Ascending aorta (tissue), 2 donors: ENCODE results near the gene COL19A1. TPM values are rescaled to one million over a fixed set of nuclear protein-coding genes. Genes with fewer than 3 reads are reported as not detected.
"Not testable (repeated sequence)": the region's sequence is repeated elsewhere in the genome, so short reads cannot be mapped to it uniquely, and the experiment has no call there.

Experiments used
- DNase-seq, 2 donors: peaks; one replicate each; pipeline ENCODE4 v3.0.0-alpha.2; 2019; ENCODE audit warnings: low spot score in 2 of 2
- H3K27ac ChIP-seq, 2 donors: fragments of 200-600 bp; sonication (generic); one replicate each; pipeline ENCODE4 v1.5.1; 2016 to 2017; ENCODE audit warnings: mild to moderate bottlenecking in 1 of 2
- H3K27me3 ChIP-seq: fragments of 200-600 bp; sonication (generic); one replicate; pipeline ENCODE4 v1.5.1; 2017
- H3K36me3 ChIP-seq, 2 donors: fragments of 200-600 bp; sonication (generic); one replicate each; pipeline ENCODE4 v1.5.1; 2016
- H3K4me1 ChIP-seq, 2 donors: fragments of 200-600 bp; sonication (generic); one replicate each; pipeline ENCODE4 v1.5.1; 2016 to 2017; ENCODE audit warnings: mild to moderate bottlenecking in 1 of 2
- H3K4me3 ChIP-seq, 2 donors: fragments of 200-600 bp; sonication (generic); one replicate each; pipeline ENCODE4 v1.5.1; 2016 to 2017; ENCODE audit warnings: mild to moderate bottlenecking in 1 of 2
- H3K9me3 ChIP-seq, 2 donors: fragments of 200-600 bp; sonication (generic); one replicate each; pipeline ENCODE4 v1.5.1; 2016
- intact Hi-C: fragments of 100-400 bp; cut with DNase I; formaldehyde crosslinking; loops from one replicate; pipeline ENCODE4 v1.15.1; 2023
- total RNA-seq: library from RNA; depleted of rRNA; stranded (reverse); fragments of >200 nt; gene quantifications from one replicate; pipeline ENCODE4 v1.1.0, GENCODE V29; 2016
- TF ChIP-seq, protein P1 (sequence below), 3 experiments: fragments of 200-600 bp in 2 of 3; fragments of 450-650 bp in 1 of 3; sonication (generic) in 2 of 3; IDR thresholded peaks; one replicate each; pipeline ENCODE4 v1.5.1; 2016 to 2019; ENCODE audit warnings: antibody characterized with exemption in 3 of 3, mild to moderate bottlenecking in 1 of 3, moderate library complexity in 1 of 3

Gene COL19A1
- total RNA-seq, 1 donor from 2014 or later = not detected

- intact Hi-C loops = no loop called here
- Histone ChIP-seq H3K4me1 (no peaks in the 10 kb centered on the region), H3K27me3 (no peaks in the 10 kb centered on the region), H3K9me3 (no peaks in the 10 kb centered on the region), H3K27ac (no peak overlapping the region), H3K36me3 (no peaks in the 10 kb centered on the region), H3K4me3 (no peak overlapping the region)
- TF ChIP-seq, protein P1, sequence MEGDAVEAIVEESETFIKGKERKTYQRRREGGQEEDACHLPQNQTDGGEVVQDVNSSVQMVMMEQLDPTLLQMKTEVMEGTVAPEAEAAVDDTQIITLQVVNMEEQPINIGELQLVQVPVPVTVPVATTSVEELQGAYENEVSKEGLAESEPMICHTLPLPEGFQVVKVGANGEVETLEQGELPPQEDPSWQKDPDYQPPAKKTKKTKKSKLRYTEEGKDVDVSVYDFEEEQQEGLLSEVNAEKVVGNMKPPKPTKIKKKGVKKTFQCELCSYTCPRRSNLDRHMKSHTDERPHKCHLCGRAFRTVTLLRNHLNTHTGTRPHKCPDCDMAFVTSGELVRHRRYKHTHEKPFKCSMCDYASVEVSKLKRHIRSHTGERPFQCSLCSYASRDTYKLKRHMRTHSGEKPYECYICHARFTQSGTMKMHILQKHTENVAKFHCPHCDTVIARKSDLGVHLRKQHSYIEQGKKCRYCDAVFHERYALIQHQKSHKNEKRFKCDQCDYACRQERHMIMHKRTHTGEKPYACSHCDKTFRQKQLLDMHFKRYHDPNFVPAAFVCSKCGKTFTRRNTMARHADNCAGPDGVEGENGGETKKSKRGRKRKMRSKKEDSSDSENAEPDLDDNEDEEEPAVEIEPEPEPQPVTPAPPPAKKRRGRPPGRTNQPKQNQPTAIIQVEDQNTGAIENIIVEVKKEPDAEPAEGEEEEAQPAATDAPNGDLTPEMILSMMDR (IDR thresholded peaks at IDR 0.05) = no peak
- no peak for DNase-seq
Observed at GRCh38 chr6:69988458-69989126, 122.2 kb downstream of the COL19A1 start.

DNA sequence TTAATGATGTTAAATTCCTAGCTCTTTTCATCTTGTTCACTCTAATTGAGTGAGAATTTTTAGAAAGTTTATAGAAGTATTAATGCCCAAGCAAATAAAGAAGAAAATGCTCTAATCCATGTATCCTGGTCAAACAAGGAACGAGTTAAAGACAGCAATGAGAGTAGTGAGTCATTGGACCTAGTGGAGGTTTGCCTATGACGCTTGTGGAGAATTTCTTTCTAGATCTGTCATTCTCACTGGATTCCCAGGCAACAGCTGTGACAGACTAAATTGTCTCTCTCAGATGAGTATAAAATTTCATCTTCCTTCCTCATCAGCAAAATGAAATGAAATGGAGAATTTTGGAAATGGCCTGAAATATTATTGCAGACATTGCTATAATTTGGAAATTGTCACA, 127.9 kb downstream of the COL19A1 start:
- no peaks in the 10 kb centered on the region for H3K36me3 ChIP-seq
- DNase-seq = no peak
- no peaks in the 10 kb centered on the region for H3K9me3 ChIP-seq
- TF ChIP-seq, protein P1 (IDR thresholded peaks at IDR 0.05) = no peak
- intact Hi-C loops = no loop called here
- H3K4me3 ChIP-seq = no peak overlapping the region
- H3K27me3 ChIP-seq = no peaks in the 10 kb centered on the region
- no peaks in the 10 kb centered on the region for H3K4me1 ChIP-seq
- no peak overlapping the region for H3K27ac ChIP-seq

GRCh38 chr6:70008189-70008588, 141.8 kb downstream of the COL19A1 start:
- DNase-seq = no peak
- intact Hi-C loops = no loop called here

GRCh38 chr6:70010339-70010738, 144.0 kb downstream of the COL19A1 start:
- H3K36me3 ChIP-seq, H3K9me3 ChIP-seq, H3K27ac ChIP-seq, DNase-seq, H3K27me3 ChIP-seq, intact Hi-C loops, H3K4me1 ChIP-seq, H3K4me3 ChIP-seq: not testable (repeated sequence)

More at GRCh38 chr6:70008189-70008588, 141.8 kb downstream of the COL19A1 start:
- Histone ChIP-seq H3K36me3 (no peaks in the 10 kb centered on the region), H3K9me3 (no peaks in the 10 kb centered on the region), H3K27me3 (no peaks in the 10 kb centered on the region), H3K4me1 (no peaks in the 10 kb centered on the region), H3K4me3 (no peak overlapping the region), H3K27ac (no peak overlapping the region)
- TF ChIP-seq, protein P1 (IDR thresholded peaks at IDR 0.05) = no peak

GRCh38 chr6:70023201-70023600, 156.8 kb downstream of the COL19A1 start:
- H3K9me3 ChIP-seq, H3K27ac ChIP-seq, H3K36me3 ChIP-seq, H3K4me3 ChIP-seq, H3K4me1 ChIP-seq, DNase-seq, H3K27me3 ChIP-seq, intact Hi-C loops: not testable (repeated sequence)

DNA sequence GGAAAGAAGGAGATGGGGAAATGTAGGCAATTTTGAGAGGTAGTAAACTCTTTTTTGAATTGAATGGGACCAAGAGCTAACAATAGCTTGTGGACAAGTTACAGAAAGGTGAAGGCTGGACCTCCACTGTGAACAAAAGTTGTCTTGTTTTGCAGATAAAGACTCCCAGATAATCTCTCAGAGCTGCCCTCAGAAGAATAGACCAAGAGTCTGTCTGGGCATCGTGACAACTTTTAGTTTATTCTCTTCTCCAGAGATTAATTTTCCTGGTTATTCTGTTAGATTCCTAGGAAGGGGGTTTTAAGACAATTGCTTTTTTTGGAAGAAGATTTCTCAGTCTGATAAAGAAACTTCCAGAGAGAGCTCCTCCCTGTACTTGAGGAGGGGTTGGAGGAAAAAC, 161.9 kb downstream of the COL19A1 start:
- intact Hi-C loops = no loop called here
- no peaks in the 10 kb centered on the region for H3K9me3 ChIP-seq
- TF ChIP-seq, protein P1 (IDR thresholded peaks at IDR 0.05) = no peak
- H3K36me3 ChIP-seq = no peaks in the 10 kb centered on the region
- H3K27ac ChIP-seq = no peak overlapping the region
- H3K4me3 ChIP-seq = no peak overlapping the region
- DNase-seq = no peak
- no peaks in the 10 kb centered on the region for H3K4me1 ChIP-seq
- no peaks in the 10 kb centered on the region for H3K27me3 ChIP-seq

- no peaks in the 10 kb centered on the region for H3K36me3 ChIP-seq
- no peak overlapping the region for H3K27ac ChIP-seq
- no peak overlapping the region for H3K4me3 ChIP-seq
- no peaks in the 10 kb centered on the region for H3K4me1 ChIP-seq
- H3K9me3 ChIP-seq = no peaks in the 10 kb centered on the region
- no peaks in the 10 kb centered on the region for H3K27me3 ChIP-seq
- TF ChIP-seq, protein P1 (IDR thresholded peaks at IDR 0.05) = no peak
- intact Hi-C loops = no loop called here
- DNase-seq = no peak
Observed at GRCh38 chr6:70028926-70029325, 162.6 kb downstream of the COL19A1 start.
